GM19438 (cell line): Measurements from ENCODE around the gene ECEL1.
"Not testable (repeated sequence)": the region's sequence is repeated elsewhere in the genome, so short reads cannot be mapped to it uniquely, and the experiment has no call there.

Source experiments
- ATAC-seq: cut with Tn5 transposase; IDR thresholded peaks from one replicate; pipeline ENCODE4 v1.9.1; 2021; ENCODE audit warnings: low read depth; ENCODE audit not compliant: unreplicated experiment

Gene ECEL1

DNA sequence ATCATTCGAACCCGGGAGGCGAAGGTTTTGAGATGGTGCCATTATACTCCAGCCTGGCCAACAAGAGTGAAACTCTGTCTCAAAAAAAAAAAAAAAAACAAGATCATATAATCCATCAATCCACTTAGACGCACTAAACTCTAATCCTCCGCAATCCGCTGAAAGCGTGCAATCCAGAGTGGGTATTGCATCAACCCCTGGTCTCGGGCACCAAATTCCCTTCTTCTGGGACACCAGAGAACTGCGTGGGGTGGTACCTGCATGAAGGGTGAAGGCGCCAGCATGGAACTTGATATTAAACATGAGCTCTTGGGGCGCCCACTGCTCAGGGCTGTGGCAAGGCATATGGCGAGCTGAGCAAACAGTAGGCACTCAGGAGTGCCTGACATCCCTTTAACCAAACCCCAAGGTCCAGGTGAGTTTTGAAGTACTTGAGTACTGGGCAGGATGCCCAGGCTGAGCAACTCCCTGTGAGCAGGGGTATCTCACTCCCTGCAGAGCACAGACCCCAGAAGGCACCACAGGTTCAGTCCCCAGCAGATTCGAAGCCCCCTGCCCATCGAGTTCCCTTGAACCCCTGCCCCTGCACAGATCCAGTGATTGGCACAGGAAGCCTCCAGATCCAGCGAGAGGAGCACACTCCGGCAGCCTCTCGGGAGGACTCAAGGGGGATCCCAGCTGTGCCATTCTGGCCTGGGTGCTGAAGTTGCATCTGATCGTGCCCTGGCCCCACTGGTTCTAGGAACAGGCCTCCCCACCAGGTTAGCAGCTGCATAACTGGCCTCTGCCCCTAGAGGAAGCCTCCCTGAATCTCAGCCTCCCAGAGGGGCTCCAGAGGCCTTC is 23.7 kb downstream of the ECEL1 start:
- ATAC-seq = no peak

DNA sequence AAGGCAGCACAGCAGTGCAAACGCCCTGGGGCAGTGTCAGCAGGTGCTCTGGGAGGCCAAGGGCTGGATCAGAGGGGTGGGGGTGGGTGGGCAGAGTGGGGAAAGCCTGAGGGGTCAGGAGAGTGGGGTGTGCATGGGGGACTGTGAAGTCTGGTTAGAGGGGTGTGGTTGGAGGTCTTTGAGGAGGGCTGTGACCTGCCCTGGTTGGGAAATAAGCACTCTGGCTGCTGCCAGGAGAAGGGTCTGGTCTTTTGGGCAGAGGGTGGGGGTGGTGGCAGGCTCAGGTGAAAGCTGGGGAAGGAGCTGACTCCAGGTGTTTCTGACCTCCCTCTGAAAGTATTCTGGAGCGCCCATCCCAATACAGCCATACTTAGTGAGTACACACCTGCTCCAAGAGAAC is 27.5 kb downstream of the ECEL1 start:
- no peak for ATAC-seq

DNA sequence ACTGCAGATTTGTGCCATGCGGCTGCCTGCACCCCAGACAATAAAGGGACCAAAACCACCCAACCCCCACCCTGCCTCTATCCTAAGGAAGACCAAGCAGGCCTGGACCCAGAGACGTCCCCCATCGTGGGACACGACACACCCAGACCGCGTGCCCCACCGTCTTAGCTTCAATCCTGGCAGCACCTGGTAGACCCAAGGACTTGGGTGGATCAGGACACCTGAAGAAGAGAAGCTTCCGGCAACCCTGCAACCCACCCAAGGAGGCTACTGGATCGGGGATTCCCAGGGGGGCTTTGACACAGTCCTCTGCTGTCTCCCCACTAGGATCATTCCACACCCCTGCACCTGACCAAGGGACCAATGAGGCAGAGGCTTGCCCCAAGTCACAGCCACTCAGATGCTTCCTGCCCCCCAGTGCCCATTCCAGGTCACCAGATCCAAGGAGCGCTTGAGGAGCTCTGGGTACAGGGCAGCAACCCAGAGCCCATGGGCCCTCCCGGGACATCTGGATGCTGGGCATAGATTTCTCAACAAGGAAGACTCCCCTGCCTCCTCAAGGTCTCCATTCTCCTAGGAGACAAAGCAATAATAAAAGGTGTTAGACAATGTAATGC is 28.1 kb downstream of the ECEL1 start:
- no peak for ATAC-seq

DNA sequence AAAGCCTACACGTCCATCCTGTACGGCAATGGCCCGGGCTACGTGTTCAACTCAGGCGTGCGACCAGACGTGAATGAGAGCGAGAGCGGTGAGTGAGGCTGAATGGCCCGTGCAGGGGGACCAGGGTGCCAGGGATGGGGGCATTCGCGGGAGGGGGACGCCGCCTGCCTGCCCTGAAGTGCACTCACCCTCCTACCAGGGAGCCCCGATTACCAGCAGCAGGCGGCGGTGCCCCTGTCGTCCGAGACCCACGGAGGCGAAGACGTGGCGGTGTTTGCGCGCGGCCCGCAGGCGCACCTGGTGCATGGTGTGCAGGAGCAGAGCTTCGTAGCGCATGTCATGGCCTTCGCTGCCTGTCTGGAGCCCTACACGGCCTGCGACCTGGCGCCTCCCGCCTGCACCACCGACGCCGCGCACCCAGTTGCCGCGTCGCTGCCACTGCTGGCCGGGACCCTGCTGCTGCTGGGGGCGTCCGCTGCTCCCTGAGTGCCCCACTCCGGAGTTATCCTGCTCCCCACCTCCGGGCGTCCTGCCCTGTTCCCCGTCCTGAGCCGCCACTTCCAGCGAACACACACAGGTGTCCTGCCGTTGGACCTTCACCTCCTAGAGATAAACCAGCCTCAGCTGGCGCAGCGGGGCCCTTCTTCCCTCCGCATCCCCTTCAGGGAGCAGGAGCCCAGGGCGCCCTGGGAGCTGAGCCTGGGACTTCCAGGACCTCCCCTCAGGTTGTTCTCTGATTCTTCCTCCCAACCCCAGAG is 28.8 kb downstream of the ECEL1 start:
- ATAC-seq = no peak

DNA sequence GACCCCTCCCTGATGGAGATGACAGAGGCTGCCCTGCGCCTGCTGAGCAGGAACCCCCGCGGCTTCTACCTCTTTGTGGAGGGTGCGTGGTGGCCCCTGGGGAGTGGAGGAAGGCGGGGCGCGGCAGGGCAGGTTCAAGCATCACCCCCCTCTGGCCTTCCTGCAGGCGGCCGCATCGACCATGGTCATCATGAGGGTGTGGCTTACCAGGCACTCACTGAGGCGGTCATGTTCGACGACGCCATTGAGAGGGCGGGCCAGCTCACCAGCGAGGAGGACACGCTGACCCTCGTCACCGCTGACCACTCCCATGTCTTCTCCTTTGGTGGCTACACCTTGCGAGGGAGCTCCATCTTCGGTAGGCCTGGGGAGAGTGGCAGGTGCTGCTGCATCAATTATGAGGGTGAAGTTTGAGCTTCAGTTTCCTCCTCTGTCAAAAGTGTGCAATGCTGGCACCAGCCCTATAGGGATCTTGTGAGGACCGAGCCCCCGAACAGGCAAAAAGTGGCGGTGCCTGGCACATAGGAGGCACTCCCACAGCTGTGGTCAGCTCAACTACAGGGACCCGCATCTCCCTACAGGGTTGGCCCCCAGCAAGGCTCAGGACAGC is 29.5 kb downstream of the ECEL1 start:
- ATAC-seq = no peak

DNA sequence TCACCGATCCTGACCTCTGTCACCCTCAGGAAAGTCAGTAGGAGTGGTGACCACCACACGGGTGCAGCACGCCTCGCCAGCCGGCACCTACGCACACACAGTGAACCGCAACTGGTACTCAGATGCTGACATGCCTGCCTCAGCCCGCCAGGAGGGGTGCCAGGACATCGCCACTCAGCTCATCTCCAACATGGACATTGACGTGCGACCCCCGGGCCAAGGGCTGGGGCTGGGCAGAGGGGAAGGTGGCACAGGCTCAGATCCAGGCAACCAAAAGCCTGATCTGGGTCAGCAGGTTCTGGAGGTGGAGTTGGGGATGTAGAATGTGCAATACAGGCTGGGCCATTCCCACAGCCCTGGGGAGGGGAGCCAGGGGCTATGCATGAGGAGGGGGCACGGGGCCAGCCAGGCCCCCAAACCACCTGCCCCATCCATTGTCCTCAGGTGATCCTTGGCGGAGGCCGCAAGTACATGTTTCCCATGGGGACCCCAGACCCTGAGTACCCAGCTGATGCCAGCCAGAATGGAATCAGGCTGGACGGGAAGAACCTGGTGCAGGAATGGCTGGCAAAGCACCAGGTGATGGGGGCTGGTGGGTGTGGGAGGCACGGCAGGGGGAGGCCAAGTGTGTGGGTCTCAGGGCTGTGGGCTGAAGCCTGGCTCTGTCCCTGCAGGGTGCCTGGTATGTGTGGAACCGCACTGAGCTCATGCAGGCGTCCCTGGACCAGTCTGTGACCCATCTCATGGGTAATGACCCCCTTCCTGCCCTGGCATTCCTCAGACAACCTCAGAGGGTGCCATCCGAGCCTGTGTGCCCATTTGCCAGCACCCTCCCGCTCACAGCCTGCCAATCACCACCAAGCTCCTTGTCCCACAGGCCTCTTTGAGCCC is 30.3 kb downstream of the ECEL1 start:
- ATAC-seq = no peak

GRCh38 chr2:232456296-232457120 is 31.1 kb downstream of the ECEL1 start:
- ATAC-seq = no peak

- ATAC-seq = no peak
Measured at GRCh38 chr2:232455426-232456255, 32.0 kb downstream of the ECEL1 start, which contains the start of gene ALPI. TSS of gene ALPI (plus strand) at chr2:232456153. CDS start at chr2:232456200, 47 bp downstream.

- ATAC-seq = no peak
Measured at GRCh38 chr2:232454630-232455029, 33.0 kb downstream of the ECEL1 start.

DNA sequence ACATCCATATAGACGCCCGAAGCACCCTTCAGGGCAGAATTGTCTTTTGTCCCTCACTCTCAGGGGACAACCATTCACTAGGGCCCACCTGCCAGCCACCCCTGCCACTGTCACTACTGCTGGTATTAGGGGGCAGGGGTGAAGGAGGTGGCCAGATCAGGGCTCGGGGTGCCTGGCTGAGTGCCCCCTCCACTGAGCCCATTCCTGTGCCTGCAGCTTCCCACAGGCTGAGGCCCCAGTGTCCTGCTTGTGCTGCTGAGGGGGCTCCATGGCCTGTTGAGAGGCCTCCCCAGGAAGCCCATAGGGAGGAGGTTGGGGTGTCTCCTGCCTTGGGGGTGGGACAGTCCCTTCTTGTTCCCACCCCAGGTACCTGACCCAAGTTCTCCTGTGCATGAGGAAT is 36.0 kb downstream of the ECEL1 start:
- not testable (repeated sequence) for ATAC-seq

- ATAC-seq = no peak
Measured at GRCh38 chr2:232449964-232450363, 37.7 kb downstream of the ECEL1 start.

DNA sequence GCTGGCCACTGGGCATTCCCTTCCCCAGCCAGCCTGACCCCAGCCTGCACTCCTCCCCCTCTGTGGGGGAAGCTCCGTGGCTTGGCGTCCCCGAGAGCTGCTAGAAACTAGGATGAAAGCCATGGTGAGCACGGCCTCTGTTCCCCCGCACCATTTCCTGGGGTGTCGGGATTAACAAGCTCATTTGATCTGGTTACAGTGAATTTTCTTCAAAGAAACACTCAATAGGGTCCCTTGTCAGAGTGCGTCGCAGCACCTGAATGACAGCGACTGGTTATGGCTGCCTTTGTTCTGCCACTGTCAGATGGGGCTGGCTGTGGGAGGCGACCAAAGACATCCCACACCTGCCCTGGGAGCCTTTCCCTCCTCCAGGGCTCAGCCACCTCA is 39.3 kb downstream of the ECEL1 start:
- ATAC-seq = no peak

GRCh38 chr2:232447638-232448303 is 39.9 kb downstream of the ECEL1 start:
- ATAC-seq = no peak

DNA sequence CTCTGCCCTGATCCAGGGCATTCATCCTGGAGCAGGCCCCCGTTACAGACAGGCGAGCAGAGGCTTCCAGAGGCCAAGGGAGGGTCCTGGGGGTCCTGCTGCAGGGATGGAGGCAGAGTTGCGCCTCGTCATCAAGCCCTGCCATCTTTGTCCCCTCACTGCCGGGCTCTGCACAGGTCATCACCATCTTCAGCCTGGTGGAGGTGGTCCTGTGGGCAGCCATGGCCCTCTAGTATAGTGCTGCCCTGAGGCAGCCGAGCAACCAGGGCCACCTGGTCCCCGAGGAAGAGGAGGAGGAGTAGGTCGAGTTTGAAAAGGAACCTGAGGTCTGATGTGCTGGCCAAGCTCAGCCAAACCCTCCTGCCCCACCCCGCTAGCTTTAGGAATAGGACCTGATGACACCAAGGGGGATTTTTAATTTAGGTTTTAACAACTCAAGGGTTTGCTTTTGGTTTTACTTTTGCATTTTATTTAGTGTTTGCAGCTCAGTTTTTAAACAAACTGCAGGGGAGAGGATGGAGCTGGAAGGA is 40.5 kb downstream of the ECEL1 start:
- no peak for ATAC-seq

- not testable (repeated sequence) for ATAC-seq
Measured at GRCh38 chr2:232446266-232446777, 41.3 kb downstream of the ECEL1 start.

DNA sequence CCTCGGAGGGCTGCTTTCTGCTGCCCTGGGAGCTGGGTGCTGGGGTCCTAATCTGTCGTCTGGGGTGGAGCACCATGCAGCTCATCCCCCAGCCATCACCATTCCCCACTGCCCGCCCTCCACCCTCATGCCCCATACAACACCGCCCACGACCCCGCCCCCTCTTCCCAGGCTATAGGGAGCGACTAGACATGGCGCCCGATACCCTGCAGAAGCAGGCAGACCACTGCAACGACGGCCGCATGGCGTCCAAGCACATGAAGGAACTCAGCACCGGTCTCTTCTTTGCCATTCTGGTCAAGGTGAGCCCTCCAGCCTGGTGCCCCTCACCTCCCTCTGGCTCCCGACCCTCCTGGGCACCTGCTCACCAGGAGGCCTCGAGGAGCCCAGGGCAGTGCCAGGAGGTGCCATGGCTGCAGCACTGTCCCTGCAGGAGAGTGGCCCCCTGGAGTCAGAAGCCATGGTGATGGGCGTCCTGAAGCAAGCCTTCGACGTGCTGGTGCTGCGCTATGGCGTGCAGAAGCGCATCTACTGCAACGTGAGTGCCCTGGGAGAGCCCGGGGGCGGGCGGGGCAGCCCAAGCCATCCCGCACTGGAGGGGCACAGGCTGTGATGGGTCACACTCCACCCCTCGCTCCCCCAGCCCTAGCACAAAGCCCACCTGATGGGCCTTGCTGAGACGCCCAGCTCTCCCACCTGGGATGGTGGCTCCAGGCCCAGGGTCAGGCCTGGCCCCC is 42.3 kb downstream of the ECEL1 start:
- ATAC-seq = not testable (repeated sequence)
